IMR-90 (cell line): ENCODE measurements around the gene ME3. TPM values are rescaled to one million over a fixed set of nuclear protein-coding genes. Genes with fewer than 3 reads are reported as not detected.

Experiments
- ATAC-seq: fragments of 200-7000 bp; cut with Tn5 transposase; 2 replicates; pipeline ENCODE4 v1.9.1; 2020; ENCODE audit warnings: low read depth, mild to moderate bottlenecking, moderate library complexity
- BruUV-seq: library from RNA; stranded (reverse); fragments of 400-500 nt; replicated peaks from 2 replicates; lab custom pipeline; 2021; lab: Mats Ljungman, UMichigan
- CTCF ChIA-PET: fragments of 300-600 bp; formaldehyde crosslinking; extraction: SDS; loops from one replicate; lab custom pipeline; 2021; ENCODE audit warnings: antibody characterized with exemption; lab: Yijun Ruan, JAX
- POLR2A ChIA-PET: fragments of 300-600 bp; sonication (Branson Sonifier 250); formaldehyde crosslinking; loops from one replicate; lab custom pipeline; 2022; ENCODE audit warnings: antibody characterized with exemption; ENCODE audit not compliant: unreplicated experiment; lab: Charles Lee
- DNase-seq: peaks from one replicate; pipeline ENCODE4 v3.0.0; 2013
- H2AFZ ChIP-seq: replicated peaks from 2 replicates; pipeline ENCODE3; 2013; ENCODE audit warnings: low read length, mild to moderate bottlenecking; ENCODE audit not compliant: poor library complexity
- H2AK5ac ChIP-seq: 2 replicates; pipeline ENCODE4 v1.6.1; 2013; ENCODE audit warnings: low read depth, low read length, inconsistent platforms
- H2AK9ac ChIP-seq: replicated peaks from 2 replicates; pipeline ENCODE3; 2013; ENCODE audit warnings: mild to moderate bottlenecking, low read depth, low read length, moderate library complexity; ENCODE audit not compliant: poor library complexity
- H2BK120ac ChIP-seq: 2 replicates; pipeline ENCODE4 v1.6.1; 2013; ENCODE audit warnings: low read depth, low read length, inconsistent platforms
- H2BK15ac ChIP-seq: 3 replicates; pipeline ENCODE4 v1.6.1; 2013; ENCODE audit warnings: low read depth, low read length, inconsistent platforms
- H2BK20ac ChIP-seq: 2 replicates; pipeline ENCODE4 v1.6.1; 2013; ENCODE audit warnings: low read depth, mild to moderate bottlenecking, inconsistent platforms, low read length, moderate library complexity
- H2BK5ac ChIP-seq: 2 replicates; pipeline ENCODE4 v1.6.1; 2013; ENCODE audit warnings: mild to moderate bottlenecking, low read depth, low read length, inconsistent platforms; ENCODE audit not compliant: poor library complexity, severe bottlenecking
- H3K14ac ChIP-seq: replicated peaks from 2 replicates; pipeline ENCODE4 v1.6.1; 2013; ENCODE audit warnings: low read depth, low read length, inconsistent platforms
- H3K18ac ChIP-seq: 2 replicates; pipeline ENCODE4 v1.6.1; 2013; ENCODE audit warnings: low read depth, low read length, control low read depth
- H3K23ac ChIP-seq: 2 replicates; pipeline ENCODE4 v1.6.1; 2013; ENCODE audit warnings: low read depth, low read length, inconsistent platforms
- H3K27ac ChIP-seq: 2 replicates; pipeline ENCODE4 v1.5.1; 2013; ENCODE audit warnings: mild to moderate bottlenecking, control low read depth, low read length; ENCODE audit not compliant: insufficient read depth
- H3K27me3 ChIP-seq: 2 replicates; pipeline ENCODE4 v1.6.1; 2013; ENCODE audit warnings: low read length; ENCODE audit not compliant: control insufficient read depth, insufficient read depth
- H3K36me3 ChIP-seq: 2 replicates; pipeline ENCODE4 v1.6.1; 2013; ENCODE audit warnings: low read length, mixed read lengths; ENCODE audit not compliant: control insufficient read depth, insufficient read depth
- H3K4ac ChIP-seq: 2 replicates; pipeline ENCODE4 v1.6.1; 2013; ENCODE audit warnings: low read depth, low read length, inconsistent platforms
- H3K4me1 ChIP-seq: 2 replicates; pipeline ENCODE4 v1.6.1; 2013; ENCODE audit warnings: low read length, mixed read lengths; ENCODE audit not compliant: control insufficient read depth, insufficient read depth
- H3K4me2 ChIP-seq: 2 replicates; pipeline ENCODE4 v1.6.1; 2013; ENCODE audit warnings: low read depth, mild to moderate bottlenecking, control low read depth, low read length, moderate library complexity
- H3K4me3 ChIP-seq: 2 replicates; pipeline ENCODE4 v1.5.1; 2013; ENCODE audit warnings: low read depth, mild to moderate bottlenecking, control low read depth, low read length, moderate library complexity; ENCODE audit not compliant: insufficient read depth
- H3K56ac ChIP-seq: 2 replicates; pipeline ENCODE4 v1.6.1; 2013; ENCODE audit warnings: low read length, inconsistent platforms; ENCODE audit not compliant: insufficient read depth; ENCODE audit errors: extremely low read depth
- H3K79me1 ChIP-seq, 2 experiments: 2 replicates each; pipeline ENCODE4 v1.6.1; 2013; ENCODE audit warnings: low read length in 2 of 2, inconsistent platforms in 1 of 2, low read depth in 1 of 2
- H3K9ac ChIP-seq: 2 replicates; pipeline ENCODE4 v1.6.1; 2013; ENCODE audit warnings: low read depth, low read length, control low read depth
- H3K9me1 ChIP-seq: 2 replicates; pipeline ENCODE4 v1.6.1; 2013; ENCODE audit warnings: low read length, inconsistent platforms; ENCODE audit not compliant: insufficient read depth
- H3K9me3 ChIP-seq: 2 replicates; pipeline ENCODE4 v1.6.1; 2013; ENCODE audit warnings: low read length; ENCODE audit not compliant: control insufficient read depth, insufficient read depth
- H4K20me1 ChIP-seq: 2 replicates; pipeline ENCODE4 v1.6.1; 2013; ENCODE audit warnings: low read length, inconsistent platforms; ENCODE audit not compliant: insufficient read depth
- H4K5ac ChIP-seq: 2 replicates; pipeline ENCODE4 v1.6.1; 2013; ENCODE audit warnings: mild to moderate bottlenecking, low read depth, low read length, control low read depth
- H4K8ac ChIP-seq, 2 experiments: 2 replicates each; pipeline ENCODE4 v1.6.1; 2013; ENCODE audit warnings: low read depth in 2 of 2, low read length in 2 of 2, control low read depth in 1 of 2, inconsistent platforms in 1 of 2
- H4K91ac ChIP-seq: 2 replicates; pipeline ENCODE4 v1.6.1; 2013; ENCODE audit warnings: low read depth, low read length, inconsistent platforms; ENCODE audit not compliant: insufficient read depth
- BHLHE40 ChIP-seq: fragments of 150-350 bp; IDR thresholded peaks from 2 replicates; pipeline ENCODE4 v1.6.1; 2016; ENCODE audit warnings: mild to moderate bottlenecking, low read depth, low read length
- CEBPB ChIP-seq: IDR thresholded peaks from 2 replicates; pipeline ENCODE4 v1.6.1; 2012; ENCODE audit warnings: low read depth, low read length, improper control_type of control experiment
- CHD1 ChIP-seq: IDR thresholded peaks from 2 replicates; pipeline ENCODE4 v1.6.1; 2012; ENCODE audit warnings: low read depth, low read length, improper control_type of control experiment
- CTCF ChIP-seq: conservative IDR thresholded peaks from 2 replicates; pipeline ENCODE4 v1.5.1; 2012; ENCODE audit warnings: mild to moderate bottlenecking, low read depth, low read length, improper control_type of control experiment
- ELK1 ChIP-seq: fragments of 150-350 bp; IDR thresholded peaks from 2 replicates; pipeline ENCODE4 v1.6.1; 2016; ENCODE audit warnings: low read depth, mild to moderate bottlenecking, low read length, moderate library complexity, borderline replicate concordance
- FOS ChIP-seq: fragments of 150-350 bp; IDR thresholded peaks from 2 replicates; pipeline ENCODE4 v1.6.1; 2016; ENCODE audit warnings: low read depth, low read length
- MAFK ChIP-seq: IDR thresholded peaks from 2 replicates; pipeline ENCODE4 v1.6.1; 2012; ENCODE audit warnings: low read depth, low read length, improper control_type of control experiment
- MAZ ChIP-seq: IDR thresholded peaks from 2 replicates; pipeline ENCODE4 v1.6.1; 2012; ENCODE audit warnings: low read depth, mild to moderate bottlenecking, low read length, improper control_type of control experiment, moderate library complexity, borderline replicate concordance
- MXI1 ChIP-seq: IDR thresholded peaks from 2 replicates; pipeline ENCODE4 v1.6.1; 2012; ENCODE audit warnings: low read depth, mild to moderate bottlenecking, low read length, moderate library complexity, borderline replicate concordance
- NFE2L2 ChIP-seq: fragments of 150-350 bp; IDR thresholded peaks from 2 replicates; pipeline ENCODE4 v1.6.1; 2016; ENCODE audit warnings: low read depth, mild to moderate bottlenecking, low read length
- POLR2A ChIP-seq: IDR thresholded peaks from 2 replicates; pipeline ENCODE4 v1.6.1; 2012; ENCODE audit warnings: mild to moderate bottlenecking, low read depth, low read length
- RAD21 ChIP-seq: IDR thresholded peaks from 2 replicates; pipeline ENCODE4 v1.6.1; 2012; ENCODE audit warnings: low read length, improper control_type of control experiment
- RFX5 ChIP-seq: IDR thresholded peaks from 2 replicates; pipeline ENCODE4 v1.8.0; 2012; ENCODE audit warnings: low read depth, mild to moderate bottlenecking, low read length, moderate library complexity
- SMC3 ChIP-seq: fragments of 150-350 bp; IDR thresholded peaks from 2 replicates; pipeline ENCODE4 v1.6.1; 2016; ENCODE audit warnings: low read depth, mild to moderate bottlenecking, antibody characterized with exemption, low read length, moderate library complexity
- USF2 ChIP-seq: fragments of 150-350 bp; IDR thresholded peaks from 2 replicates; pipeline ENCODE4 v1.6.1; 2017; ENCODE audit warnings: mild to moderate bottlenecking, antibody characterized with exemption, low read length, low read depth
- WGBS, 2 experiments: methylation state at CpG; one replicate each; pipeline versions ENCODE4 v1.1.5 to v1.1.7; 2013; ENCODE audit warnings: missing lambda C conversion rate in 2 of 2; ENCODE audit not compliant: insufficient read length in 1 of 2; ENCODE audit errors: extremely low coverage in 2 of 2; 5-methylcytosine and 5-hydroxymethylcytosine counted together
- dilution Hi-C: fragments of 300-500 bp; cut with HindIII; formaldehyde crosslinking; loops from one replicate; pipeline ENCODE4 v1.14.3; 2018; ENCODE audit warnings: low sequenced_read_pairs; ENCODE audit not compliant: unreplicated experiment
- in situ Hi-C: fragments of 300-500 bp; cut with MboI; formaldehyde crosslinking; loops from 3 replicates; pipeline ENCODE4 v1.14.3; 2019; ENCODE audit warnings: low sequenced_read_pairs, inconsistent platforms, mixed read lengths
- intact Hi-C: fragments of 100-400 bp; cut with micrococcal nuclease; formaldehyde crosslinking; loops from 2 replicates; pipeline ENCODE4 v1.10.0; 2022
- polyA plus RNA-seq, 3 experiments: library from polyadenylated mRNA; depleted of rRNA; stranded (reverse); fragments of >200 nt; gene quantifications; 2 replicates each; pipeline ENCODE4 v1.2.3, GENCODE V29; 2012; ENCODE audit warnings: low replicate concordance in 1 of 3
- total RNA-seq: library from RNA; depleted of rRNA; stranded (reverse); fragments of >200 nt; gene quantifications from 2 replicates; pipeline ENCODE4 v1.2.3, GENCODE V29; 2012

ME3 gene
- total and polyA plus RNA-seq, 2 of the 4 experiments (the other 2 are of a cell fraction), result 7.8 to 9.0 TPM

GRCh38 chr11:86579406-86579731, 93.0 kb downstream of the ME3 start:
- Histone ChIP-seq H2BK120ac (peak overlapping the region; percentile 65), H3K4me1 (peaks cover 7% of the 10 kb centered on the region), H2AK9ac (no peak overlapping the region), H3K14ac (peak overlapping the region; percentile 50; the same call in 1 of the 2 replicates), H2BK20ac (peak overlapping the region; percentile 3; the same call in 1 of the 2 replicates), H2AFZ (peak overlapping the region; percentile 47), H3K27ac (no peak overlapping the region), H3K4me2 (no peak overlapping the region), H3K56ac (no peak overlapping the region), H3K23ac (peak overlapping the region; percentile 63), H4K91ac (peak overlapping the region; percentile 39; the same call in 1 of the 2 replicates), H2BK15ac (peak overlapping the region; percentile 36; the same call in 2 of the 3 replicates), H3K27me3 (no peaks in the 10 kb centered on the region), H3K79me1 (peaks cover 0 to 4% of the 10 kb centered on the region in 2 experiments; a peak in 1 of 4 replicates), H3K36me3 (no peaks in the 10 kb centered on the region), H3K18ac (peak overlapping the region; percentile 70; the same call in 1 of the 2 replicates), H3K9me3 (no peaks in the 10 kb centered on the region), H4K8ac (no peak overlapping the region; a peak in 1 of 4 replicates), H3K4me3 (no peak overlapping the region), H3K9me1 (peaks cover 11% of the 10 kb centered on the region), H4K20me1 (no peaks in the 10 kb centered on the region), H2BK5ac (no peak overlapping the region), H3K4ac (peak overlapping the region; percentile 55), H3K9ac (no peak overlapping the region), H4K5ac (no peak overlapping the region), H2AK5ac (peak overlapping the region; percentile 54)
- in situ Hi-C loops, result no loop called here
- no TSS peak for BruUV-seq
- ChIA-PET CTCF (no interaction called here), POLR2A (no interaction called here)
- intact Hi-C loops, result no loop called here
- WGBS, 2 experiments, result no CpG with 5 or more reads among the region's 1 CpG
- no peak for ATAC-seq
- dilution Hi-C loops, result no loop called here
- no peak for DNase-seq
- TF ChIP-seq POLR2A (no peak), NFE2L2 (no peak), USF2 (no peak), ELK1 (no peak), SMC3 (no peak), CEBPB (no peak), MXI1 (no peak), CTCF (no peak), CHD1 (no peak), RFX5 (no peak), MAFK (no peak), FOS (no peak), MAZ (no peak), BHLHE40 (no peak), RAD21 (no peak)
